WI38 (cell line): Measurements from ENCODE around the gene GRIK4.
"Not testable (repeated sequence)": the region's sequence is repeated elsewhere in the genome, so short reads cannot be mapped to it uniquely, and the experiment has no call there.

Experiments
- H3K4me3 ChIP-seq: 2 replicates; pipeline ENCODE4 v1.5.1; 2011; ENCODE audit warnings: low read depth, mild to moderate bottlenecking, control low read depth, low read length
- TF ChIP-seq, protein P1 (sequence below): IDR thresholded peaks from 2 replicates; pipeline ENCODE4 v1.5.1; 2012; ENCODE audit warnings: low read depth, mild to moderate bottlenecking, control low read depth, low read length

The GRIK4 gene

DNA sequence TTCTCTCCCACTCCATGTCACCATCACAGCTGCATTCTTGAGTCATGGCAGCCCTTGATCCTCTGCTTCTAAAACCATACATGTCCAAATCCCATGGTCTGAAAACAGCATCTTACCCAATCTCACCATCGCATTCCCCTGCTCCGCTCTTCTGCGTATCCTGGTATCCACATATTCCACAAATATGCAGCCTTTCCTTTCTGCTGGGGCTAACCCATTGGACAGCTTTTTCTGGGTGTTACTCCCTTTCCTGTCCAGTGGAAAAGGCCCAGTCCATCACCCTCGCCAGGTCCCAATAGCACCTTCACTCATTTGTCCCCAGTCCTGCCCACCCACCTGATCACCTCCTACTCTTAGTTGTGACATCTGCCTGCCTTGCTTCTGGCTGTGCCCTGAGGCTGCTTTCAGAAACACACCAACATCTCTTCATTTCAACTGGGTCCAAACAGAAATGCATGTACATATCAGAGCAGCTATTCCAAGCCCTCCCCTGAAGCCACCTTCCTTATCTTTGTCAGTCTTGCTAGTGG is 274.7 kb downstream of the GRIK4 start:
- TF ChIP-seq, protein P1, sequence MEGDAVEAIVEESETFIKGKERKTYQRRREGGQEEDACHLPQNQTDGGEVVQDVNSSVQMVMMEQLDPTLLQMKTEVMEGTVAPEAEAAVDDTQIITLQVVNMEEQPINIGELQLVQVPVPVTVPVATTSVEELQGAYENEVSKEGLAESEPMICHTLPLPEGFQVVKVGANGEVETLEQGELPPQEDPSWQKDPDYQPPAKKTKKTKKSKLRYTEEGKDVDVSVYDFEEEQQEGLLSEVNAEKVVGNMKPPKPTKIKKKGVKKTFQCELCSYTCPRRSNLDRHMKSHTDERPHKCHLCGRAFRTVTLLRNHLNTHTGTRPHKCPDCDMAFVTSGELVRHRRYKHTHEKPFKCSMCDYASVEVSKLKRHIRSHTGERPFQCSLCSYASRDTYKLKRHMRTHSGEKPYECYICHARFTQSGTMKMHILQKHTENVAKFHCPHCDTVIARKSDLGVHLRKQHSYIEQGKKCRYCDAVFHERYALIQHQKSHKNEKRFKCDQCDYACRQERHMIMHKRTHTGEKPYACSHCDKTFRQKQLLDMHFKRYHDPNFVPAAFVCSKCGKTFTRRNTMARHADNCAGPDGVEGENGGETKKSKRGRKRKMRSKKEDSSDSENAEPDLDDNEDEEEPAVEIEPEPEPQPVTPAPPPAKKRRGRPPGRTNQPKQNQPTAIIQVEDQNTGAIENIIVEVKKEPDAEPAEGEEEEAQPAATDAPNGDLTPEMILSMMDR = no peak
- no peak overlapping the region for H3K4me3 ChIP-seq

DNA sequence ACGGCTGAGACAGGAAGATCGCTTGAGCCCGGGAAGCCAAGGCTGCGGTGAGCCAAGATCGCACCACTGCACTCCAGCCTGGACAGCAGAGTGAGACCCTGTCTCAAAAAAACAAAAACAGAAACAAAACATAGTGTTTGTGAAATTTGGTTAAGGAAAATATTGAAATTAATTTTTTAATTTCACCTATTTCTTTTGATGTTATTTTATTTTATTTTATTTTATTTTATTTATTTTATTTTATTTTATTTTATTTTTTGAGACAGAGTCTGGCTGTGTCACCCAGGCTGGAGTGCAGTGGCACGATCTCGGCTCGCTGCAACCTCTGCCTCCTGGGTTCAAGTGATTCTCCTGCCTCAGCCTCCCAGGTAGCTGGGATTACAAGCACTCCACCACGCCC is 275.7 kb downstream of the GRIK4 start:
- H3K4me3 ChIP-seq = not testable (repeated sequence)

DNA sequence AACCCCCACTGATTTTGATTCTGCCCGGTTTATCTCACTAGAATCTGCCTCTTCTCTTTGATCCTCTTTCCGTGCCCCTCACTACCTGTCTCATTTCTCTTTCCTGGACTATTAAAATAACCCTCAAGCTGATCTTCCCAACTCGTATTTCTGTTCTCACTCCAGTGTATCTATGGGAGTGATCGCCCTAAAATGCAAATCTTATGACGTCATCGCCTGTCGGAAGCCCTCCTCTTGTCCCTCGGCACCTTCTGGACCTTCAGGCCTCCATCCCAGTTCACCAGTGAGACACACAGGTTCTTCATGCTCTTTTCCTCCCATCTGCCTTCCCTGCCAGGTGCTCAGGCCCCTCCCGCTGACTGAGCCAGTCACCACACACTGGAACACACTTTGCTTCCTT is 277.8 kb downstream of the GRIK4 start:
- no peak overlapping the region for H3K4me3 ChIP-seq
- TF ChIP-seq, protein P1 = no peak

DNA sequence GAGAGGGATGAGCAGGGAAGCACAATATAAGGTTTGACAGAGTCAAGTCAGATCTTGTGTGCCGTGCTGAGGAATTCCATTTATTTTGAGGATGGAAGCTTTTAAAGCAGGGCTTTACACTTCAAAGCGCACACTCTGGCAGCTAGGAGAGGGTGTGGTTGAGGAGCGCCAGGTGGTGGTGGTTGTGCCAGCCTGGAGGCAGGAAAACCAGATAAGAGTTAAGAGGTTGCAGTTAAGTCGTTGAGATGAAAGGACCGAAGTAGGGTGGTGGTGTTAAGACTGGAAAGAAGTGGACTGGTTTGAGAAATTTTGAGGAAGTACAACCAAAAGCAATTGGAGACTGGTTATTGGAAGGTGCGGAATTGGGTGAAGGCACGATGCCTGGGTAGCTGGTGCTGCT is 280.8 kb downstream of the GRIK4 start:
- no peak overlapping the region for H3K4me3 ChIP-seq
- TF ChIP-seq, protein P1 = no peak

DNA sequence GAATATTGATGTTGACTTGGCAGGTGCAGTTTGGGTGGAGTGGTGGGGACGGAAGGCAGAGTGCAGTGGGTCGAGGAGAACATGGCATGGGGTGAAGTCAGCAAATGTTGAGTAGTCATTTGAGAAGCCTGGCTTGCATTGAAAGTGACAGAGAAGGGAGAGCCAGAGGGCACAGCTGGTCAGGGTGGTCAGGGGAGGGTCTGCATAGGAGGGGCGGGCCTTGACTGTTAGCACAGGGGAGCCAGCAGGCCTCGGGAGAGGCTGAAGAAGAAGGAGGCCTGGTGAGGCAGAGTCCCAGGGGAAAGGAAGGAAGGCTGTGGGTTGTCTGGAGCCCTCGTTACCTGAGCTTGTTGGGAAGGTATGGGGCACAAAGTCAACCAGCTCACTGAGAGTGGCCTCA is 281.6 kb downstream of the GRIK4 start:
- no peak overlapping the region for H3K4me3 ChIP-seq
- TF ChIP-seq, protein P1 = no peak

DNA sequence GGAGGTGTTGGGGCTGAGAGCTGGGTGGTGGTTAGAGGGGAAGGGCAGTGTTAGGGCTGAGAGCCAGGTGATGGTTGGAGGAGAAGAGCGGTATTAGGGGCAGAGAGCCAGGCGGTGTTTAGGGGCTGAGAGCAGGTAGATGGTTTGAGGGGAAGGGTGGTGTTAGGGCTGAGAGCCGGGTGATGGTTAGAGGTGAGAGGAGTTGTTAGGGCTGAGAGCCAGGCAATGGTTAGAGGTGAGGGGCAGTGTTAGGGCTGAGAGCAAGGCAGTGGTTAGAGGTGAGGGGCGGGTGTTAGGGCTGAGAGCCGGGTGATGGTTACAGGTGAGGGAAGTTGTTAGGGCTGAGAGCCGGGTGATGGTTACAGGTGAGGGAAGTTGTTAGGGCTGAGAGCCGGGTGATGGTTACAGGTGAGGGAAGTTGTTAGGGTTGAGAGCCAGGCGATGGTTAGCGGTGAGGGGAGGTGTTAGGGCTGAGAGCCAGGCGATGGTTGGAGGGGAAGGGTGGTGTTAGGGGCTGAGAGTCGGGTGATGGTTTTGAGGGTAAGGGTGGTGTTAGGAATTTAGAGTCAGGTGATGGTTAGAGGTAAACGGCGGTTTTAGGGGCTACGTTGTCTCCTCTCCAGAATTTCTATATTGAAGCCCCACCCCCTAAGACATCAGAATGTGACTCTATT is 282.4 kb downstream of the GRIK4 start:
- H3K4me3 ChIP-seq = no peak overlapping the region
- TF ChIP-seq, protein P1 = no peak

DNA sequence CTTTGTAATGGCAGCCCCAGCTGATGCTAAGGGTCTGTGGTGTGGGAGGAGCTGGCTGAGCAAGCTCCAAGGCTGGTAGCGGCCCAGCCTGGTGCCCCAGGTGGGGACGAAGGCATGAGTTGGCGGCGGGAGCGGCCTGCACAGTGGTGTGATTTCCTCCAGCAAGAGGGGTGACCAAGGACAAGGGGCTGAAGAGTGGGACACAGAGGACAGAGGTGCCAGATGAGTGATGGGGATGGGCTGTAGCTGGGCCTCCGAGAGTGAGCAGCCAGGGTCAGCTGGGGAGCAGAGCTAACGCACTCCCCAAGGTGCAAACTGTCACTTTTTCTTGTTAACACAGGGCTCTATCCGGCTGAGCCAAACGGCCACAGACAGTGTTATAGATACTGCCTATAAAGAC is 283.2 kb downstream of the GRIK4 start:
- TF ChIP-seq, protein P1 = no peak
- no peak overlapping the region for H3K4me3 ChIP-seq

DNA sequence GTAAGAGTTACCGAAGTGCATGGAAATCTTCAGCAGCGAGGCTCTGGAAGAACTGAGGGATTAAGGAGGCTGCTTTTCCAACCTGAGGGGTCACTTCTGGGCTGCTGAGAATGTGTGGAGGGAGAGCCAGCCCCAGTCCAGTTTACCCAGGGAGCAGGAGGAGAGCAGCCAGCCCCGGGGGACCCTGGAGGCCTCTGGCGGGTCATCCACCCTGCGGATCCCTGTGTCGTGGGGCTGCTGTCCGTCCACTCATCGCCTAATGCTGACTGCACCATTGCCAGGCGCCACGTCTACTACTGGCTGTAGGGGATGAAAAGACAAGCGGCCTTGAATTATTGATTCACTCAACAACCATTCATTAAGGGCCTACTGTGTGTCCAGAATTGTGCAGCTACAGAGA is 283.6 kb downstream of the GRIK4 start:
- TF ChIP-seq, protein P1 = no peak
- no peak overlapping the region for H3K4me3 ChIP-seq
